GM23338 (cell line): ENCODE data around the gene CHRNA7. TPM values are rescaled to one million over a fixed set of nuclear protein-coding genes. Genes with fewer than 3 reads are reported as not detected.

Source experiments
- ATAC-seq: fragments of 200-7000 bp; cut with Tn5 transposase; 3 replicates; pipeline ENCODE4 v1.9.1; 2020
- DNase-seq: peaks from one replicate; pipeline ENCODE4 v3.0.0-alpha.2; 2015; ENCODE audit warnings: low spot score
- H2AFZ ChIP-seq: fragments of 200-600 bp; sonication (generic); 2 replicates; pipeline ENCODE4 v1.8.0; 2016; ENCODE audit warnings: antibody characterized with exemption, mild to moderate bottlenecking, moderate library complexity
- H3F3A ChIP-seq: fragments of 200-600 bp; sonication (generic); replicated peaks from 2 replicates; pipeline ENCODE4 v1.8.0; 2017; ENCODE audit warnings: antibody characterized with exemption, mixed run types, low read depth
- H3K27ac ChIP-seq: fragments of 200-600 bp; sonication (generic); 2 replicates; pipeline ENCODE4 v1.6.1; 2016; ENCODE audit warnings: low read depth
- H3K27me3 ChIP-seq: fragments of 200-600 bp; sonication (generic); 2 replicates; pipeline ENCODE4 v1.8.0; 2016; ENCODE audit warnings: mild to moderate bottlenecking, mixed run types, moderate library complexity; ENCODE audit not compliant: insufficient read depth
- H3K36me3 ChIP-seq: fragments of 200-600 bp; sonication (generic); 2 replicates; pipeline ENCODE4 v1.8.0; 2016; ENCODE audit warnings: mild to moderate bottlenecking; ENCODE audit not compliant: insufficient read depth
- H3K4me1 ChIP-seq: fragments of 200-600 bp; sonication (generic); 2 replicates; pipeline ENCODE4 v1.8.0; 2016; ENCODE audit warnings: mild to moderate bottlenecking, moderate library complexity; ENCODE audit not compliant: insufficient read depth
- H3K4me2 ChIP-seq: fragments of 200-600 bp; sonication (generic); 2 replicates; pipeline ENCODE4 v1.7.1; 2017; ENCODE audit warnings: mixed run types
- H3K4me3 ChIP-seq: fragments of 200-600 bp; sonication (generic); 2 replicates; pipeline ENCODE4 v1.6.1; 2016; ENCODE audit warnings: mixed run types
- H3K79me2 ChIP-seq: fragments of 200-600 bp; sonication (generic); replicated peaks from 2 replicates; pipeline ENCODE4 v1.8.0; 2017; ENCODE audit warnings: mild to moderate bottlenecking; ENCODE audit not compliant: insufficient read depth
- H3K9me2 ChIP-seq: fragments of 200-600 bp; sonication (generic); 2 replicates; pipeline ENCODE4 v1.8.0; 2017; ENCODE audit not compliant: insufficient read depth
- H4K20me1 ChIP-seq: fragments of 200-600 bp; sonication (generic); replicated peaks from 2 replicates; pipeline ENCODE4 v1.8.0; 2017; ENCODE audit warnings: mild to moderate bottlenecking; ENCODE audit not compliant: insufficient read depth
- H3K27ac Mint-ChIP-seq: 2 replicates; pipeline ENCODE4 v1.8.0; 2020; ENCODE audit warnings: inconsistent platforms, mild to moderate bottlenecking, moderate library complexity, mixed read lengths
- H3K27me3 Mint-ChIP-seq: 3 replicates; pipeline ENCODE4 v1.8.0; 2022; ENCODE audit warnings: low read depth, mild to moderate bottlenecking, moderate library complexity, mixed read lengths, inconsistent platforms; ENCODE audit not compliant: insufficient read depth, poor library complexity
- H3K36me3 Mint-ChIP-seq: 3 replicates; pipeline ENCODE4 v1.8.0; 2021; ENCODE audit warnings: low read depth, mild to moderate bottlenecking, inconsistent platforms, moderate library complexity, mixed read lengths
- H3K4me1 Mint-ChIP-seq: 3 replicates; pipeline ENCODE4 v1.8.0; 2020; ENCODE audit warnings: mild to moderate bottlenecking, inconsistent platforms, mixed read lengths
- H3K4me3 Mint-ChIP-seq: 3 replicates; pipeline ENCODE4 v1.8.0; 2021; ENCODE audit warnings: moderate library complexity, mild to moderate bottlenecking, inconsistent platforms, mixed read lengths
- H3K9me3 Mint-ChIP-seq: 3 replicates; pipeline ENCODE4 v1.8.0; 2020; ENCODE audit warnings: moderate library complexity, mild to moderate bottlenecking, inconsistent platforms, mixed read lengths
- CREB1 ChIP-seq: fragments of 250-450 bp; sonication (Bioruptor Pico); IDR thresholded peaks from 2 replicates; pipeline ENCODE4 v1.5.0; 2020; ENCODE audit warnings: low read depth, mild to moderate bottlenecking, moderate library complexity
- CTCF ChIP-seq, 2 experiments: fragments of 200-600 bp in 1 of 2; sonication (generic) in 1 of 2; conservative IDR thresholded peaks; 2 replicates each; pipeline versions ENCODE4 v1.5.1 to v1.6.1; 2016 to 2017; ENCODE audit warnings: antibody characterized with exemption in 2 of 2, low read depth in 2 of 2, mild to moderate bottlenecking in 2 of 2, moderate library complexity in 1 of 2
- ETS1 ChIP-seq: IDR thresholded peaks from 2 replicates; pipeline ENCODE4 v1.6.1; 2016; ENCODE audit warnings: antibody characterized with exemption
- EZH2 ChIP-seq: fragments of 200-600 bp; sonication (generic); IDR thresholded peaks from one replicate; pipeline ENCODE4 v1.8.0; 2017; ENCODE audit warnings: antibody characterized with exemption, mild to moderate bottlenecking, low read depth; ENCODE audit not compliant: unreplicated experiment
- EZH2phosphoT487 ChIP-seq: fragments of 200-600 bp; sonication (generic); IDR thresholded peaks from one replicate; pipeline ENCODE4 v1.8.1; 2018; ENCODE audit warnings: antibody characterized with exemption; ENCODE audit not compliant: unreplicated experiment
- JUNB ChIP-seq: IDR thresholded peaks from one replicate; pipeline ENCODE4 v1.6.1; 2016; ENCODE audit warnings: antibody characterized with exemption; ENCODE audit not compliant: unreplicated experiment
- NANOG ChIP-seq: IDR thresholded peaks from 2 replicates; pipeline ENCODE4 v1.6.1; 2016; ENCODE audit warnings: antibody characterized with exemption, borderline replicate concordance
- POLR2AphosphoS5 ChIP-seq: IDR thresholded peaks from 2 replicates; pipeline ENCODE4 v1.6.1; 2016; ENCODE audit warnings: antibody characterized with exemption, low read depth
- ZNF114 ChIP-seq: fragments of 250-450 bp; sonication (Bioruptor Pico); IDR thresholded peaks from 2 replicates; pipeline ENCODE4 v1.5.0; 2020; ENCODE audit warnings: mild to moderate bottlenecking, moderate library complexity
- ZNF331 ChIP-seq: fragments of 250-450 bp; sonication (Bioruptor Pico); IDR thresholded peaks from 2 replicates; pipeline ENCODE4 v1.5.0; 2020; ENCODE audit warnings: low read depth, mild to moderate bottlenecking, moderate library complexity
- ZNF462 ChIP-seq: fragments of 250-450 bp; sonication (Bioruptor Pico); IDR thresholded peaks from 2 replicates; pipeline ENCODE4 v1.5.0; 2020; ENCODE audit warnings: mild to moderate bottlenecking, moderate library complexity
- polyA plus RNA-seq: library from polyadenylated mRNA; unstranded; fragments of >200 nt; fragmentation: Nextera tagmentation; extraction: Ambion mirVana; gene quantifications from 2 replicates; pipeline ENCODE4 v1.2.1, GENCODE V29; 2016
- total RNA-seq: library from RNA; depleted of rRNA; stranded (reverse); fragments of >200 nt; shearing (Covaris generic); gene quantifications from 2 replicates; pipeline ENCODE4 v1.2.3, GENCODE V29; 2014

CHRNA7 gene
- total and polyA plus RNA-seq, 2 experiments from 2014 or later = 4.6 to 8.2 TPM

GRCh38 chr15:32035285-32035684 is 5.0 kb downstream of the CHRNA7 start (continued):
- no peak for TF ChIP-seq ZNF114 (CRISPR knock-in tag)
- TF ChIP-seq CREB1 (CRISPR knock-in tag) = no peak
- TF ChIP-seq EZH2phosphoT487 = no peak
- no peak for TF ChIP-seq POLR2AphosphoS5
- TF ChIP-seq CTCF (conservative IDR thresholded peaks at IDR 0.05; ENCODE audit: low read depth in 2 of 2) = no peak
- no peak for TF ChIP-seq JUNB

- Mint-ChIP-seq H3K27me3 (peaks cover 2% of the 10 kb centered on the region), H3K4me1 (peaks cover 12% of the 10 kb centered on the region), H3K36me3 (no peaks in the 10 kb centered on the region), H3K9me3 (no peaks in the 10 kb centered on the region), H3K27ac (no peak overlapping the region), H3K4me3 (no peak overlapping the region)
- H3K4me2 ChIP-seq = no peak overlapping the region
- no peaks in the 10 kb centered on the region for H3K79me2 ChIP-seq
- TF ChIP-seq ZNF331 = no peak
- TF ChIP-seq ZNF114 (CRISPR knock-in tag) = no peak
- no peak for TF ChIP-seq CTCF (conservative IDR thresholded peaks at IDR 0.05; ENCODE audit: low read depth in 2 of 2)
- no peak for TF ChIP-seq JUNB
- no peak for TF ChIP-seq POLR2AphosphoS5
- TF ChIP-seq NANOG = no peak
- no peak for TF ChIP-seq CREB1 (CRISPR knock-in tag)
- TF ChIP-seq EZH2 = no peak
- TF ChIP-seq ETS1 = no peak
- TF ChIP-seq ZNF462 = no peak
- TF ChIP-seq EZH2phosphoT487 = no peak
- H3K9me2 ChIP-seq = no peaks in the 10 kb centered on the region
- ATAC-seq (no peak), DNase-seq (no peak)
- H3F3A ChIP-seq = no peaks in the 10 kb centered on the region
- H3K36me3 ChIP-seq = no peaks in the 10 kb centered on the region
- no peaks in the 10 kb centered on the region for H4K20me1 ChIP-seq
- H3K4me1 ChIP-seq = no peaks in the 10 kb centered on the region
- peaks cover 2% of the 10 kb centered on the region for H3K27me3 ChIP-seq
- H2AFZ ChIP-seq = no peak overlapping the region
- H3K4me3 ChIP-seq = no peak overlapping the region
- no peak overlapping the region for H3K27ac ChIP-seq
Measured at GRCh38 chr15:32036971-32037370, 6.7 kb downstream of the CHRNA7 start.
